ENCODE data around the gene RAB33B. TPM values are rescaled to one million over a fixed set of nuclear protein-coding genes. Genes with fewer than 3 reads are reported as not detected.

RAB33B gene
- polyA plus RNA-seq, 3 donors: 10.0 to 10.3 (median 10.1) TPM

Other genes starting within 250 kb of the RAB33B start
- under 1 TPM; 0.23 to 0.54 (median 0.33) TPM for gene MGARP, start 173.9 kb upstream of the RAB33B start, polyA plus RNA-seq (ENCODE audit: insufficient read length in 3 of 3)
- gene NAA15, start 152.6 kb upstream of the RAB33B start, polyA plus RNA-seq (ENCODE audit: insufficient read length in 3 of 3): 10 to 100 TPM; 32.9 to 37.9 (median 34.5) TPM
- gene NDUFC1, start 151.6 kb upstream of the RAB33B start, polyA plus RNA-seq (ENCODE audit: insufficient read length in 3 of 3): 100 to 1,000 TPM in 2 of 3 donors, 10 to 100 TPM in 1; 94.2 to 103 (median 101) TPM
- 10 to 100 TPM; 12.7 to 13.0 (median 12.9) TPM for gene SETD7, start 102.1 kb downstream of the RAB33B start, polyA plus RNA-seq (ENCODE audit: insufficient read length in 3 of 3)
- gene MGST2, start 211.7 kb downstream of the RAB33B start, polyA plus RNA-seq (ENCODE audit: insufficient read length in 3 of 3): 10 to 100 TPM; 48.6 to 58.9 (median 56.9) TPM

Data from renal cortex interstitium (tissue), 3 donors.